NCI-H774 (cell line): ENCODE measurements around the gene HUS1.

Experiments
- DNase-seq: peaks from one replicate; lab custom pipeline; 2025; lab: John Stamatoyannopoulos, UW

HUS1 gene

DNA sequence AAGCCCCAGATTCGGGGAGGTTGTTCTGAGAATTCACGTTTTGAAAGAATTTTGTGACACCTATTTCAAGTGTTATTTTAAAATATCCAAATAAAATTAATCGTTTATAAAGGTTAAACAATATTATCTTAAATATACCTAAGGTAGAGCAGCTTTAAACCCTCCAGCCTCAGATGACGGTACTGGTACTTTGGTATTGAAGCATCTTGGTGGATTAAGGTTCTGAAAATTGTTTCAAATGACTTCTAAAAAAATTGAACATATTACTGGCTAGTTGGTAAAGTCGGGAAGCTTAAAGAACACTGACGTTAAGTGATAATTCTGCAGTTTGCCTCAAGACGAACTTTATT lies 392 bp upstream of the HUS1 start:
- DNase-seq, result no peak

DNA sequence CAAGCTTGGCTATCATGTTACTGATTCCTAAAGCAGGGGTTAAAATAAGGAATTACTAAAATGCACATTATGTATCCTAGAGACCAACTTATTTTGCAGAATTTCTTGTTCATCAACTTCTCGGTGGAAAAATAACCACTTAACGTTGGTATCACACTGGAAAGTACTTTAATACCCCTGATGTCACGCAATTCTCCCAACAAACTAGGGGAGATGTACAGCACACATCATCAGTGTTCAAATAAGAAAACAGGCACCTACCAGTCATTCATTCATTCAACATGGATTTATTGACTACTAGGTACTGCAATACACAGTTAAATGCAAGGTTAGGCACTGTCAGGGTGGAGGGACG lies 648 bp downstream of the HUS1 start:
- no peak for DNase-seq

DNA sequence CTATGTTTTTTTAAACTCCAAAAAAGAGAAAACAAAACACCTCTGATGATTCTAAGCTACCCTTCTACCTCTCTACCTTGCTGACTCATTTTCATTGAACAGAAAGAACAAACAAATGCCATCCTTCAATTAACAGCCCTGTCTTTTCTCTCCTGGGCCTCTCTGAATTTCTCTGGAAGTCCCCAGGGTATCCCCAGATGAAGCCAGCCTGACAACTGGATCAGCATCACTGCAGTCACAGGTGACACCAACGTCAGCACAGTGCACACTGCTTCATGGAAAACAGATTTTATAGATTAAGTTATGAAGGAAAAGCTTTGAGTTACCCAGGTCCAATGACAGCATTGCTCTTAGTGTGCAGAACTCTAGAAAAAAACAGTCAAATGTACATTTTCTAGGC lies 5.7 kb downstream of the HUS1 start:
- no peak for DNase-seq

DNA sequence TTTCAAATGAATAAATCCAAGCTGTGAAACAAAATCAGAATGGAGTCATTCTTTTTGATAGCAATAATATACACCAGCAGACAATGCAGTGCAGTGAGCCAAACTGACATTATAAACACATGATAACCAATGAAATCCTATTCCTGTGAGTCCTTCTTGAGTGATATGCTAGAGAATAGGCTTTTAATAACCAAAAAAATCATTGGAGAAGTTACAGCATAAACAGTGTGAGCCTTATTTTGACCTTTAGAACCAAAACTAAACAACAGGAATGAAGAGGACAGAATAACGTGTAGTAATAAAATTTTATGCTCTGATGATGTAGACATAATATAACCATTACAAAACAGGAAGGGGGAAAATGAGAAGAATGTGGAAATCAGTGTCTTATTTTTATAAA lies 8.7 kb downstream of the HUS1 start:
- no peak for DNase-seq

DNA sequence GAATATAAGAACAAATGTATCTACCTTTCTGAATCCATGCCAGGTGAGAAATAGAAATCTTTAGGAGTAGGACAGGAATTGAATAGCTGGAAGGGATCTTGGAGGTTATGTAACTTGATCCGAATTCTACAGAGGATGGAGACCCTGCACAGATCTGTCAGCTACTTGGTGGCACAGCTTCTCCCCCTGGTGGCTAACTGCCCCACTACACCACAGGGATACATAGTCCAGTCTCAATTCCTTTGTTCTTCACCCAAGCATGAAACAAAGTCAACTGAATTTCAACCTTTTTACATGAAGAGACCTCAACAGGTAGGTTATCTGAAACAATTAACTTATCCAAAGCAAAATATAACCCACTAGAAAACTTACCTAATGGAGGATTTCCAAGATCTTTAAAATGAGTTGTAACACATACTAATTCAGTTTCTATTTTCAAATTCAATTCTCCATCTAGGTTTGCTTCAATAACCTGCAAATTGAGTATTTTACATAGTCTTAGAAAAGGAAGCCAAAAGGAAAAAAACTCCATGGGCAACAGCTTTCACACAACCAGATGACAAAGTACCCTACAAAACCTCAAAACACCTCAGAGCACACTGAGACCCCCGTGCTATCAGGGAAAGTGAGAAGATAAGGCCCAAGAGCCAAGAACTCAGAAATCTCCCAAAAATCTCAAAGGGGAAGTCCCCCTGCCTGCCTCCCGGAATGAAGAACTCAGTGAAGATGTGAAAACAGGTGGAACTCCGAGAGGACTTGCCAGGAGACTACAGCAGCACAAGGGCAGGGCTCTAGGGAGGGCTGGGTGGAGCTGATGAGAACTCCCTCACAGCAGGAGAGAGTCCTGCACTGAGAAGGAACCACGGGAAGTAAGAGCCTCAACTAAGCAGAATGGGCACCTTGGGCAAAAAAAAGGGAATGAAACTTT lies 10.3 kb downstream of the HUS1 start:
- peak; percentile 30 for DNase-seq

DNA sequence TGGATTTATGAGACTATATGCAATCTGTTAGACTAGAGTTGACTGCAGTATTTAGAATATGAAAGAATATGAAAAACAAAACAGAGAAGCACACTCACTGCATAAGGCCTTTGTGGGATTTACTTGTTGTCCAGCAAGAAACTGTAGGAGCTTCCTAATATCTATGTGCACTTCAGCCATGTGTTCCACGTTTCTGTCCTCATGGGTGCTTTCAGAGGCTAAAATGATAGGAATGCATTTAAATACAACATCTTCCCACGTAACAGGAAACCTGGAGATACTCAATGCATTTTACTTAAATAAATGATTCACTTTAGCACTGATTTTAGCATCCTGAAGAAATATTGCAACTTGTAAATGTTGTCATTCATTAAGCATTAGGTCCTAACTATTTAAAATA lies 11.7 kb downstream of the HUS1 start:
- no peak for DNase-seq

DNA sequence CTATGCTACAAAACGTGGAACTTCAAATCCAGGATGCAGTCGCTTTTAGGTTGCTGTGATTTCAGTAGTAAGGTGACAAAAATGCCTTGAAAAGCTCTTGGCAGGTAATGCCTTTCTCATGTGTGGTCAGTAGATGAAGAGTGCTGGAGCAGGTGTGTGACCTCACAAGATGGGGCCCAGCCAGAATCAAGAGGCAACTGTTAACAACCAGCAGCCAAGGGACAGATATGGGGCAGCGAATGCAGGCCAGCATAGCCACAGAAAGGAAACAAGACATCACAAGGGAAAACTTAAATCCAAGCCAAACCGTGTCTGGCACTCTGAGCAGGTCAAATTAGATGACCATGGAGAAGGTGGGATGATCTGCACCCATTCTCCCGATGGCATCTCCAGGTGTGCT lies 12.3 kb downstream of the HUS1 start:
- no peak for DNase-seq

DNA sequence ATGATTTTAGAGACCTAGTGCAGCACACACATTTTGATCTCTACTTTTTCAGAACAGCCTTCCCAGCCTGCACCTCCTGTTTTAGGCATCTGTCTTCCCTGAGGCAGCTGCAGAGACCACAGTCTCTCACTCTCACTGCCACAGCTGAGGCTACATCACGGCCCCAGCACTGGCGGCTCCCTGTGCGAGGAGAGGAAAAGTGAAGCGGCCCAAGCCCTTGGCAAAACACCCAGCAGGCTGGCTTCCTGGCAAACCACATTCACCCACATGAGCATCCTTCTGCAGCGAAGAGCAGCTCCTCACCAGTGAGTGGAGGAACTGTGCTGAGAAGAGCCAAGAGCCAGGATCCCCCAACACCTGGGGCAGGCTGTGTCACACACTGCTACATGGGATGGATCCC lies 14.0 kb downstream of the HUS1 start:
- no peak for DNase-seq

DNA sequence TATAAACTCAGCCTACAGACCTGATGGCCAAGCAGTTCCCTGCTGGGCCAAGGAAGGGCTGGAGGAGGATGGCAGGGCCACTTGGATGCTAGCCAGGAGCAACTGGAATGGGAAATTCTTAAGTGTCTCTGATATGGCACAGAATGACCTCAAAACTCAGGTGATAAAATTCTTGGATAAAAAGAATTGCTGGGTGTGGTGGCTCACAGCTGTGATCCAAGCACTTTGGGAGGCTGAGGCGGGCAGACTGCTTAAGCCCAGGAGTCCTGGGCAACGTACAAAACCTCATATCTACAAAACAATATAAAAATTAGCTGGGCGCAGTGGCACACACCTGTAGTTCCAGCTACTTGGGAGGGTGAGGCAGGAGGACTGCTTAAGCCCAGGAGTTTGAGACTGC lies 17.2 kb downstream of the HUS1 start:
- DNase-seq, result no peak

DNA sequence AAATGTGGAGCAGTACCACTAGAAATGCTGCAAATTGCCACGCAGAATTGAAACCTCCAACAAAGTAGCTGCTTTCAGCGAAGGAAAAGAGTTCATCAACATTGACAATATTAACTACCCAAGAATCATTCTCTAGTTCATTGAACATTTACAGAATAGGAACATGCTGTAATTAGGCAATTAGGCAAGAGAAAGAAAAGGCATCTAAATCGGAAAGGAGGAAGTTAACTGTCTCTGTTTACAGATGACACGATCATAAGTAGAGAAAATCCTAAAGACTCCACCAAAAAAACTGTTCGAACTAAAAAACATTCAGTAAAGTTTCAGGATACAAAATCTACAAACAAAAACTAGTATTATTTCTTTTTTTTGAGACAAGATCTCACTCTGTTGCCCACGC lies 22.3 kb downstream of the HUS1 start:
- DNase-seq, result no peak

DNA sequence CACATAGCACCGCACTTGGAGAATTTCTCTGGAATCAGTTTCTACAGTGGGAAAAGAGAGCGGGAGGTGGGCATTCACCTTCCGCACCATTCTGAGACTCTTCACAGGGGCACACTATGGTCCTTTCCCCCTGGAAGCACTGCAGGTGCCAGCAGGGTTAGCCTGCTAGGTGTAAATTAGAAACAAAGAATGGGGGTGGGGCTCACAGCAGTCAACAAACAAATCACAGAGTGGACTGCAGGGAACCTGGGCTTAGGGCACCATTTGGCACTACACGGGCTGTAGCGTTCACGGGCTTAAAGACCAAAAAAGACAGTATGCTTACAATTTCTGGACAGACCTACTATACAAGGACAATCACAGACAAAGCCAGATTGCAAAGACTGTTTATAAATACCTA lies 23.2 kb downstream of the HUS1 start:
- no peak for DNase-seq

DNA sequence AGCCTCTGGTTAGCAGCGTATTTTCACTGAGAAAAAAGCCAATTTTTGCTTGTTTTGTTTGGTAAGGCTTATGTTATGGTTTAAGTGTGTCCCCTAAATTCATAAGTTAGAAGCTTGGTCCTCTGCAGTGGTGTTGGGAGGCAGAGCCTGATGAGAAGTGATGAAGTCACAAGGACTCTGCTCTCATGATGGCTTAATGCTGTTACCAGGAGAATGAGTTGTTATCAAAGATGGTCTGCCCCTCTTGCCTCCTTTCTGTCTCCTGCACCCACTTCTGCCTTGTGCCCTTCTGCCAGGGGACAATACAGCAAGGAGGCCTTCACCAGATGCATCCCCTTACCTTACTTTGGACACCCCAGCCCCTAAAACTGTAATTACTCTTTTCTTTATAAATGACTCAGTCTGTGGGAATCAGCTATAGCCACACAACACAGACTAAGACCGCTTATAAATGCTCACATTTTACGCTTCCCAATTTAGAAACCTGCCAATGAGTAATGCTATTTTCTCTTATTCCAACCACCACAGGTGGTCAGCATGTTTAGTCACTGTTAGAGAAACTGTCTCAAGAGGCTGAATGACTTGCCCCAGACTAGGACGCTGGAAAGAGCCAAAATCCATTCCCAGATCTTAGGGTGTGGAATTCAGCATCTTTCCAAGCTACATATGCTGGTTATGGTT lies 25.0 kb downstream of the HUS1 start:
- no peak for DNase-seq

DNA sequence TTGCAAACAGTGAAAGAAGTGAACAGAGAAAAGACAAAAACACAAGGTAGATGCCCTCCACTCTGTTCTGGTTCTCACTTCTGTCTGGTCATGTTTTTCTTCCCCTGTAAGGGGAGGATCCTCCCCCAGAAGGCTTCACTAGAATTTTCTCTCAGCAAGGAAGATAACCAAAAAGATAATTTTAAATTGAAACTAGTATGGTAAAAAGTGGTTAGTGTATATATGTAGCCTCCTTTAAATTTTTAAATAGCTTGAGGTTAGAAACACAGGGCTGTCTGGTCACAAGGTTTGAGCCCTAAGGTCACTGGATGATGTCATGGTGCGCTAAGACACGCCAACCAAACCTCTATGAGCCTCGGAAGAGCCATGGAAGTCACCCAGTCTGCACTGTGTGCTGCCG lies 25.6 kb downstream of the HUS1 start:
- DNase-seq, result no peak

DNA sequence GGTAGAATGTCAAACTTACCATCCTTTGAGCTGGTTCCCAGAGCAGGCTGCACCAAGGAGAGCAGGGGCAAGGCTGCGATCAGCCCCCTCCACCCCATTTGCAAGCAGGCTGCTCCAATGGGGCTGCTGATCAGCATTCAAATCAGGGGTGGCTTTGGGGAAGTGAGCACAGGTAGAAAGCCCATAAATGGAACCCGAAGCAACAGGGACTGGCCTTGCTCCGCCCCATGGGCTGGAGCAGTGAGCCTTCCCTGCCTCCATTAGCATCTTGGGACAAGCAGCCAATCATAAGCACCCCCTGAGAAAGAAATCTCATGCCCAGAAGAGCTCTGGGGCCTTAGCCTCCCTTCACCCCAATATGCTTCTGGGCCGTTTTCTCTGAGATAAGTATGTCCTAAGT lies 27.2 kb downstream of the HUS1 start:
- DNase-seq, result no peak

DNA sequence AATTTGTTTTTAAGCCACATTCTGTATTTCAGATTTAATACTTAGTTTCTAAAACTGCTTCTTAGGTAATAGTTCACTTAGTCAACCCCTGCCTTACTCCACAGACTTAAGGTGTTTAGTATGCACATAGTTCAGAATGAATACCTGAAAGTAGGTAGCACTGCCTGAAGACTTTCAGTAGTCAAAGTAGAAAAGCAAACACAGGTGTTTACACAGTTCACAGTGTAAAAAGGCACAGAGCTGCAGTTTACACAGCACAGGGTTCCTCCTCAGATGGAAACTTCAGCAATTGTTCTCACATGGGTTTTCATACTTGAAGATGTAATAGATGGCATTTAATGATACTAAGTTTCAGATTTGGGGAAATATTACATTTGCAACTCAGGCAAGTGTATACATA lies 28.0 kb downstream of the HUS1 start:
- DNase-seq, result no peak

DNA sequence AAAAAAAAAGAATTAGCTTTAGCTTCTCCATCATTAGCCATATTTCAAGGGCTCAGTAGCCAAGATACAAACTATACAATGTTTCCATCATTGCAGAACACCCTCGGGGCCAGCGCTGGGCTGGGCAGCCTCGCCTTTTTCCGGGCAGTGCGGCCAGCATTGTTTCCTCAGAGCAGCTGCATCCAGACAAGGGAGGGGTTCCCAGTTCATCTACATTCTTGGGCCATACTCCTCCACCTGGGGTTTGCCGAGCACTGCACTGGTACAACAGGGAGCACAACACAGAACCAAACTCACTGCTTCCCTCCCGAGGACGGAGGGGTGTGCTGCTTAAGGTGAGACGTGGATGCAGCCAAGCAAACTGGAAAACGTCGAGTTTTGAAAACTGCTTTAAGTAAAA lies 28.7 kb downstream of the HUS1 start:
- no peak for DNase-seq

DNA sequence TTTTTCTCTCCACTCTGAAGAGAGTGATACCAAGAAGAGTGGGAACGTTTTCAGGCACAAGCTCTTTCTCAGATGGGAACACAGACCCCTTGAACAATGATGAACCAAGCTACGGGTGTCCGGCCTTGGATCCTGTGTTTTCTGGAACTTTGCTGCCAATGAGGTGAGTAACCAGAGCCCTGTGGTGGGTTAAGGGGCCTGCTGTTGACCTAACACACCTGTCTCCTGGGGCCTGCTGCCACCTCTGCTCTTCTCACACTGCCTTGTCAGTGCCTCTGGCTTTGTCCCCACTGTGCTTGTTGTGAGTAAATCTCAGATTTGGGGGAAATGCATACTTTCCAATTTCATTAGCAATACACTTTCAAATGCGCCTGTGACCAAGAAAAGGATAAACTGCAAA lies 29.7 kb downstream of the HUS1 start:
- no peak for DNase-seq

DNA sequence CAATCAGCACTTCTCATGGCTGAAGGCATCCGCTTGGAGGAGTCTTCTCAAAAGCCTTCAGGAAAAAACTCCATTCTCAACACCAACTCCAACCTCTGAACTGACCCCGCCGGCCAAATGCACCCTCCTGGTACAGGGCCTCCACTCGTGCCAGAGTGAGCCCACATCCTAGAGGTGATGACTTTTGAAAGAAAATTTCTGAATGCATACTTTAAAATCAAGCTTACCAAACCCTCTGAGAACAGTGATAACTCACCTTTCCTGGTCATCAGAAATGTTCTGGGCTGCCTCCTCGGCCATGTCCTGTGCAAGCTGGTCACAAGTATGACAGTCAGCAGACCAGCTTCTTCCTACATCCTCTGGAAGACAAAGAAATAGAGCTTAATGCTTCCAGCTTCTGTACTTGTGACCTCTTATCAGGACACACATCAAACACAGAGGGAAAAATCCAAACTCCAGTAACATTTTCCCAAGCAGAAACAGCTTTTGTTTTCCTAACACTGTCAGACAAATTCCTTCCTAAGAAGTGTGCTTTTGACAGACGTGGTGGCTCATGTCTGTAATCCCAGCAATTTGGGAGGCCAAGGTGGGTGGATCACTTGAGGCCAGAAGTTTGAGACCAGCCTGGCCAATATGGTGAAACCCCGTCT lies 31.1 kb downstream of the HUS1 start, which contains the start of gene PKD1L1:
Gene PKD1L1, minus strand, starts transcription at position 326 of the 650 bp plus-strand sequence. Its CDS starts 26 bp downstream, at position 300.
- no peak for DNase-seq

DNA sequence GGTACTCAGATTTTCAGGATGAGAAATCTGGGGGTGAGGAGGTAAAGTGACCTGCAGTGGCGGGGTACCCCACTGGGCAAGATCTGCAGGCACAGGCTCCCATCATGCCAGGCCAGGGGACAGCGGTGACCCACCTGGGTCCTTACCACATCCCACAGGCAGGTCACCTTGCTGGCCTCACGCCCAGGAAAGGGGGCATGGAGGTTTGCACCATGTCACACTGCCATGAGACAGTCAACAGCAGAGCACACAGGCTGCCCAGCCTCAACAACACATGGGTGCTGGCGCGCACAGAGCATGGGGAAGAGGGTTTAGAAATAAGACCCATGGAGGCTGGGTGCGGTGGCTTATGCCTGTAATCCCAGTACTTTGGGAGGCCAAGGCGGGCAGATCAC lies 32.1 kb downstream of the HUS1 start:
- no peak for DNase-seq

DNA sequence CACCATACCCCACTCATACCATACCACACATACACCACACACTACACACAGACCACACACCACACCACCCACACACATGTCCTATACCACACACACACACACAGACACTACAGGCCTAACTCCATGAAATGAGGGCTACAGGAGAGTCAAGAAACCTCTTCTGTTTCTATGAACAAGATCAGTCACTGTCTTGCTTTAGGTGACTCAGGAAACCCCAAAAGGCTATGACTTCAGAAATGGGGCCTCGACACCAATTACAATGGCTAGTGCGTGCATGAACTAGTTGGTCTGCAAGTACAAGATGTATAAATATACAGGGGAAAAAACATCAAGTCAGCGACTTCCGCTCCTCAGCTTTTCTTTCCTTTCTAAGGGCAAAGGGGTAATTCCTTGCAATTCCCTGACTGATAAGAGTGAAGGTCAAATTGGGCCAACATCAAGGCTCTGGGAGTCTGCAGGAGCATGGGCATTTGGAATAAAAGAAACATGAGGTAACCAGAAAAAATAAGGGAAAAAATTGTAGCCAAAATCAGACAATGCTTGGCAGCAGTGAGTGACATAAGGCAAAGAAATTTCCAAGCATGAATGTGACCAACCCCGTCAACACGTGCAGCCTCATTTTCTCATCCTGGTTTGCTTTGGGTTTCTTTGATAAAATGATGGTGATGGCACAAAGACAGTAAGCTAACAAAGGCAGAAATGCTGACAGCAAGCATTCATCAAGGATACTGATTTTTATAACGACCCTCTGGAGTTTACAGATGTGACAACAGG lies 32.6 kb downstream of the HUS1 start:
- DNase-seq, result no peak

DNA sequence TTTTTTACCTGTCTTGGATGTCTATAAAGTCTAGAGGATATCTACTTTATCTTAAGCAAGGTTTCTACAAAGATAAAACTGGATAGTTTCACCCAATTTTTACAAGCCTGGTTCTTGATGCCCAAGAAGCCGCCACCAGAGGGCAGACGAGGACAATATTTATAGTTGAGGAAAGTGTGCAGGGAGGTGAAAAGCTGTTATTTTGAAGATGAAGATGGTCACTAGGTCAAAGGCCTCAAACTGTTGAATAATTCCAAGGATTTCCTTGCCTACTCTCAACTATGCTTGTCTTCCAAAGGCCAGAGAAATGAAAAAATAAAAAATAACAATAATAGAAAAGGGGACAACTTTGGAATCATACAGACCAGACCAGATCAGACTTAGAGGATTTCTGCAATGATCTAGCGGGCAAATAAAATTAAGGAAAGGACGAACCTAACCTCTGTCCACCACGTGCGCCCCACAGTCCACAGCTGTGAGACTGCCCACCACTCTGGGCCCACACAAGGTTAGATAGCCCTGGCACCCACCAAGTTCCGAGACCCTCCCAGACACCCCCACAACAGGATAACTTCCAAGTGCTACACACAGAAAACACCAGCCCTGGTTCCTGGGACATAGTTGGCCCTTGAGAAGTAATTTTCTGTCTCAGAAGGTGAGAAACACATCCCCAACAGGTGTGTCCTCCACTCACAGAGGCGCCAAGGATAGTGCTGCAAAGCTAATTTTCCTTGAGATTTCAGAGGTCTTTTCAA lies 34.0 kb downstream of the HUS1 start:
- peak; percentile 43 for DNase-seq
